HUES6 (cell line): ENCODE results near the gene ZNF738.
"Not testable (repeated sequence)": the region's sequence is repeated elsewhere in the genome, so short reads cannot be mapped to it uniquely, and the experiment has no call there.

Experiments used
- H3K27ac ChIP-seq: 2 replicates; pipeline ENCODE4 v1.7.0; 2013; ENCODE audit warnings: low read depth, mild to moderate bottlenecking, low read length, inconsistent platforms
- H3K27me3 ChIP-seq: 2 replicates; pipeline ENCODE4 v1.6.1; 2013; ENCODE audit warnings: low read length; ENCODE audit not compliant: control insufficient read depth, insufficient read depth
- H3K36me3 ChIP-seq: 2 replicates; pipeline ENCODE4 v1.6.1; 2013; ENCODE audit warnings: low read length; ENCODE audit not compliant: control insufficient read depth, insufficient read depth
- H3K4me1 ChIP-seq: 2 replicates; pipeline ENCODE4 v1.6.1; 2013; ENCODE audit warnings: low read length; ENCODE audit not compliant: control insufficient read depth, insufficient read depth
- H3K4me3 ChIP-seq: 2 replicates; pipeline ENCODE4 v1.5.1; 2013; ENCODE audit warnings: low read depth, low read length
- H3K9ac ChIP-seq: one replicate; pipeline ENCODE4 v1.6.1; 2013; ENCODE audit warnings: mild to moderate bottlenecking, low read length
- H3K9me3 ChIP-seq: 2 replicates; pipeline ENCODE4 v1.6.1; 2013; ENCODE audit warnings: low read depth, low read length; ENCODE audit not compliant: control insufficient read depth, insufficient read depth

ZNF738 gene

DNA sequence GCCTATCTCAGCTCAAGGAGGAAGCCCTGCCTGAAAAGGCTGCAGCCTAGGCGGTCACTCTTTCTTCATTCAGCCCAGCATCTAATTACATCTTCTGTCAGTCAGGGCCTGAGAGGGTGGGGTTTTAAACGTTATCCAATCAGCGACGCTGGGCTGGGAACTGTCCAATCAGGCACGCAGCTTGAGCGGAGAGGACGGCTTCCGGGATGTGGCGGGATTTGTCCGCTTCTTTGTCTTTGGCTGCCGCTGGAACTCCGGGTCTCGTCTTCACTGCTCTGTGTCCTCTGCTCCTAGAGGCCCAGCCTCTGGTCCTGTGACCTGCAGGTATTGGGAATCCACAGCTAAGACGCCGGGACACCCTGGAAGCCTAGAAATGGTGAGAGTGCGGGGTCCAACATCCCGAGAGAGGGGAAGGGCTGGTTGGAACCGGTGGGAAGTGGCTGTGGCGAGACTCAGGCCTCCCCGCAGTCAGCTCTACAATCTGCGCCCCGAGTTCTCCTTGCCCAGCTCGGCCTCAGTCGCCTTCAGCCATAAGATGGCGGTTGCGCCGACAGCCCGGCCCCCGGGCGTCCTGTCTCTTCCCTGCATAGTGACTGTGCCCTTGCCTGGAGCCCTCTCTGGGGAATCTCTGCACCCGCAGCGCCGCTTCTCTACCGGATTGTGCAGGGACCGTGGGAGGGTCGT, at the start of gene ZNF738:
TSS of gene ZNF738 (plus strand) at position 233 of the 684 bp plus-strand sequence. CDS start at position 374, 141 bp downstream.
- Histone ChIP-seq H3K9ac (peak within 1 kb of the TSS; percentile 99), H3K36me3 (peaks cover 34% of the 10 kb centered on the region), H3K9me3 (peaks cover 8% of the 10 kb centered on the region; the same call in 1 of the 2 replicates), H3K27ac (peak within 1 kb of the TSS; percentile 88), H3K4me3 (peak within 1 kb of the TSS; percentile 94), H3K4me1 (no peaks in the 10 kb centered on the region), H3K27me3 (no peaks in the 10 kb centered on the region)

DNA sequence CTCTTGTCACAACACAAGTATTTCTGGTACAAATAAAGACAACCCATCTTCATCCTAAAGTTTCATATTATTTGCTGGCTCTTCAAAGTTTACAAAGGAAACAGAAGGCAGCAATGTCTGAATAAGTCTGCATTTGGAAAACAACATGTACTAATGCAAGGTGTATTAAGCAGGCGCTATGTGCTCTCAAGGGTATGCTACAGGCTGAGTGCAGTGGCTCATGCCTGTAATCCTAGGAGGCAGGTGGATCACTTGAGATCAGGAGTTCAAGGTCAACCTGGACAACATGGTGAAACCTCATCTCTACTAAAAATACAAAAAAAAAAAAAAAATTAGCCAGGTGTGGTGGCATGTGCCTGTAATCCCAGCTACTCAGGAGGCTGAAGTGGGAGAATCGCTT, 46.0 kb upstream of the ZNF738 start:
- H3K36me3 ChIP-seq: peaks cover 32% of the 10 kb centered on the region
- not testable (repeated sequence) for H3K9ac ChIP-seq, H3K4me3 ChIP-seq, H3K4me1 ChIP-seq, H3K27me3 ChIP-seq, H3K27ac ChIP-seq, H3K9me3 ChIP-seq

DNA sequence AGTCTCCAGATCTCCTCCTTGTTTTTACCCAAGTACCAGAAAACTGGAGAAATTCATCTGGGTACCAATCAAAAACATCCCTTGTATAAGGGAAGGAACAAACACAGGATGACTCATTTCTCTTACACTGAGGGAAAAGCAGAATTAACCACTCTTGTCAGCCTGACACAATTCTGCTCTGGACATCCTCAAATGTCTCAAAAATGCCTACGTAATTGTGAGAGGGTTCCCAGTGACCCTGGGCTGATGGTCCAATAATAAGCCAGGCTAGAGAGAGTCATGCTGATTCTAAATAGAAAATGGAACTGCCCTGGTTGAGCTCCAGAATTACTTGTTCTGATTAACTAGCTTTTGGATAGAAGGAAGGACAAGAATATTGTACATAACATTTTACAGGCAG, 44.1 kb upstream of the ZNF738 start:
- Histone ChIP-seq H3K27ac (no peak overlapping the region), H3K9me3 (peaks cover 5% of the 10 kb centered on the region; the same call in 1 of the 2 replicates), H3K36me3 (peaks cover 21% of the 10 kb centered on the region)

DNA sequence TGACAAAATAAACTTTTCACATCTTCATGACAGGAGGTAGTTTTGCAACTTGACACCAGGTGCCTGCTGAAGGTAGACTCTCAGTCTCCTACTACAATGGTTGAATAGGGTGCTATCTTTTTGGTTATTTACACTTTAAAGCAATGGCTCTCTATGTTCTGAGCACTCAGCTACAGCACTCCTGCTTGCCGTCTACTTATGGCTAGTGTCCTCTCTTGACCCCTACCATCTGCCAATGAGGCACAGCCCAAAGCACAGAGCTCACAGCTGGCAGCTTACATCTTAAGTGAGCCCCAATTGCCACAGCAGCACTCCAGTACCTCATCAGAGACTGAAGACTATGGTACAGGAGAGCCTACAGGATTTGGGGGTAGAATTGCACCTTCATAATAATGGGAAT, 41.0 kb upstream of the ZNF738 start:
- peaks cover 9% of the 10 kb centered on the region for H3K36me3 ChIP-seq
- peaks cover 5% of the 10 kb centered on the region; the same call in 1 of the 2 replicates for H3K9me3 ChIP-seq

More for the DNA sequence above, 44.1 kb upstream of the ZNF738 start:
- Histone ChIP-seq H3K27me3 (no peaks in the 10 kb centered on the region), H3K4me3 (no peak overlapping the region), H3K9ac (no peak overlapping the region), H3K4me1 (no peaks in the 10 kb centered on the region; the same call in 1 of the 2 replicates)

DNA sequence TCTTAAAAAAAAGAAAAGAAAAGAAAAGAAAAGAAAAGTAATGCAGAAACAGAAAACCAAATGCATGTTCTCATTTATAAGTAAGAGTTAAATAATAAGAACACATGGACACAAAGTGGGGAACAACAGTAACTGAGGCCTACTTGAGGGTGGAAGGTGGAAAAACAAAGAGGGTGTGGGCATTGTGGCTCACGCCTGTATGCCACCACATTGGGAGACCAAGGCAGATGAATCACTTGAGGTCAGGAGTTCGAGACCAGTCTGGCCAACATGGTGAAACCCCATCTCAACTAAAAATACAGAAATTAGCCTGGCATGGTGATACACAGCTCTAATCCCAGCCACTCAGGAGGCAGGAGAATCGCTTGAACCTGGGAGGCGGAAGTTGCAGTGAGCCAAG, 37.7 kb upstream of the ZNF738 start:
- no peaks in the 10 kb centered on the region for H3K27me3 ChIP-seq
- peaks cover 13% of the 10 kb centered on the region for H3K36me3 ChIP-seq
- H3K4me3 ChIP-seq: no peak overlapping the region
- peaks cover 14% of the 10 kb centered on the region for H3K9me3 ChIP-seq
- H3K27ac ChIP-seq: no peak overlapping the region
- H3K4me1 ChIP-seq: no peaks in the 10 kb centered on the region; the same call in 1 of the 2 replicates
- no peak overlapping the region for H3K9ac ChIP-seq

More for the DNA sequence above, 41.0 kb upstream of the ZNF738 start:
- Histone ChIP-seq H3K4me3 (no peak overlapping the region), H3K27me3 (no peaks in the 10 kb centered on the region), H3K27ac (no peak overlapping the region), H3K4me1 (no peaks in the 10 kb centered on the region; the same call in 1 of the 2 replicates), H3K9ac (no peak overlapping the region)

DNA sequence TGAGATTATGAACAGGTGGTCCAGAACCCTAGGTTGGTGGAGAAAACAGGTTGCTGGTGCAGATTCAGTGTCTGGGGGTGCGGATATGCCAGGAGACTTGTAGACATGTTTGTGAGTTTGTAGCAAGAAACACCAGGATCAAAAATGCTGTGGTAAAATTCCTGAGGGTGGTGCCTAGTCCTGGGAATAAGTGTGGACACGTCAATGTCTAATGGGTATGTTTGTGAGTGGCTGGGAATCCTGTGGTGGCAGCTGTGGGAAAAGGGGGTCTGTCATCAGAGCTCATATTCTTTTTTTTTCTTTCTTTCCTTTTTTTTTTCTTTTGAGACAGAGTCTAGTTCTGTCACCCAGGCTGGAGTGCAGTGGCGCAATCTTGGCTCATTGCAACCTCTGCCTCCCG, 36.8 kb upstream of the ZNF738 start:
- Histone ChIP-seq H3K27ac (no peak overlapping the region), H3K4me1 (no peaks in the 10 kb centered on the region; the same call in 1 of the 2 replicates), H3K9ac (no peak overlapping the region), H3K9me3 (peaks cover 18% of the 10 kb centered on the region), H3K36me3 (peaks cover 19% of the 10 kb centered on the region), H3K27me3 (no peaks in the 10 kb centered on the region), H3K4me3 (no peak overlapping the region)

DNA sequence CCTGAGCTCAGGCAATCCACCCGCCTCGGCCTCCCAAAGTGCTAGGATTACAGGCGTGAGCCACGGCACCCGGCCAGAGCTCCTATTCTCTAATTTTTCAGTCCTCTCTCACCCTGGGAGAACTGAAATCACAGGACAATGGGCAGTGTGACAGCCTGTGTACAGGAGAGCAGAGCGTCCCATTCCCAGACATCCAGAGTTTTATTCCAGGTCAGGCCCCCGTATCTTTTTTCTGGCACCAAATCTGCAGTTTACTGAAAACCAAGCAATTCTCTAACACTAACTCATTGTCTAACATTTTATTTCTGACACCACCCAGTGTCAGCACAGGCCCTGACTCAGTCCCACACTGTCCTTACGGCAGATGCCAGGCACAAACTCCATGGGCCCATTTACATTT, 36.3 kb upstream of the ZNF738 start:
- Histone ChIP-seq H3K36me3 (peaks cover 20% of the 10 kb centered on the region), H3K27ac (no peak overlapping the region), H3K9ac (no peak overlapping the region), H3K4me1 (no peaks in the 10 kb centered on the region; the same call in 1 of the 2 replicates), H3K9me3 (peaks cover 20% of the 10 kb centered on the region), H3K27me3 (no peaks in the 10 kb centered on the region), H3K4me3 (no peak overlapping the region)

DNA sequence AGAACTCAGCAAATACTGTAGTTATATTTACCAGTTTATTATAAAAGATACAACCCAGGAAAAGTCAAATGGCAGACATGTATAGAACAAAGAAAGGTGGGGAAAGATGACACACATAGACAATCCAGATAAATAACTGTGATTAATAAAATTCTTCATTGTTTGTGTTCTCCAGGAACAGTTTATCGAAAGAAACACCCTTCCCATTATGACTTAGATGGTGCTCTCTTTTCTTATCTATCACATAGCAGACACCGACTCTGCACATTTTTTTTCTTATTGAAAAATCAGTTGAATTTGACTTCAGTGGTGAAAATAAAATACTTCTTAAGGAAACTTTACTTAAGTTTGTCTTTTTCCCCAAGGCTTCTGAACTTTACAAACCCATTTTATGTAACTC, 35.8 kb upstream of the ZNF738 start:
- peaks cover 19% of the 10 kb centered on the region for H3K36me3 ChIP-seq
- no peak overlapping the region for H3K4me3 ChIP-seq
- no peak overlapping the region for H3K9ac ChIP-seq
- H3K4me1 ChIP-seq: no peaks in the 10 kb centered on the region; the same call in 1 of the 2 replicates
- H3K27me3 ChIP-seq: no peaks in the 10 kb centered on the region
- no peak overlapping the region for H3K27ac ChIP-seq
- peaks cover 16% of the 10 kb centered on the region for H3K9me3 ChIP-seq

DNA sequence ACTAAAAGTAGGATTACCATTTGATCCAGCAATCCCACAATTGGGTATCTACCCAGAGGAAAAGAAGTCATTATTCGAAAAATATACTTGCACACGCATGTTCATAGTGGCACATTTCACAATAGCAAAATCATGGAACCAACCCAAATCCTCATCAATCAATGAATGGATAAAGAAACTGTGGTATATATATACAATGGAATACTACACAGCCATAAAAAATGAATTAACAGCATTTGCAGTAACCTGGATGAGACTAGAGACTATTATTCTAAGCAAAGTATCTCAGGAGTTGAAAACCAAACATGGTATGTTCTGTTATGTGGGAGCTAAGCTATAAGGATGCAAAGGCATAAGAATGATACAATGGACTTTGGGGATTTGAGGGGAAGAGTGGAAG, 32.6 kb upstream of the ZNF738 start:
- Histone ChIP-seq H3K9ac (no peak overlapping the region), H3K27ac (no peak overlapping the region), H3K27me3 (no peaks in the 10 kb centered on the region), H3K36me3 (peaks cover 19% of the 10 kb centered on the region), H3K4me3 (no peak overlapping the region), H3K4me1 (no peaks in the 10 kb centered on the region; the same call in 1 of the 2 replicates), H3K9me3 (peaks cover 16% of the 10 kb centered on the region)

DNA sequence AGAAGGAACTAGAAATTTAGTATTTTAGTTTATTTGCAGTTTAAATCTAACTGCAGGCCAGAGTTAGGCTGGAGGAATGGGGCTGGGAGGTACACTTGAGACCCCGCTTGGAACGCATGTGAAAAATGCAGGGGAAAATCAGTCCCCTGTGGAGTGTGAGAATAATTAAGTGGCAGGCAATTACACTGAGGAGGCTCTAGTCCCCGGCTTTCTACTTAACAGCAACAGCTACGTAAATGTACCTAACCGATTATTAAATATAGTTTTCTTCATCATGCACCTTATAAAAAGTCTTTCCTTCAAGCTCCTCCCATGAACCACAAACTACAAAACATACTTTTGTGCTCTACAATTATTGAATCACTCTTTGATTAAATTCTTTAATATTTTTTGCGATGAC, 30.4 kb upstream of the ZNF738 start:
- peaks cover 19% of the 10 kb centered on the region for H3K36me3 ChIP-seq
- H3K27ac ChIP-seq: peak overlapping the region; percentile 86

DNA sequence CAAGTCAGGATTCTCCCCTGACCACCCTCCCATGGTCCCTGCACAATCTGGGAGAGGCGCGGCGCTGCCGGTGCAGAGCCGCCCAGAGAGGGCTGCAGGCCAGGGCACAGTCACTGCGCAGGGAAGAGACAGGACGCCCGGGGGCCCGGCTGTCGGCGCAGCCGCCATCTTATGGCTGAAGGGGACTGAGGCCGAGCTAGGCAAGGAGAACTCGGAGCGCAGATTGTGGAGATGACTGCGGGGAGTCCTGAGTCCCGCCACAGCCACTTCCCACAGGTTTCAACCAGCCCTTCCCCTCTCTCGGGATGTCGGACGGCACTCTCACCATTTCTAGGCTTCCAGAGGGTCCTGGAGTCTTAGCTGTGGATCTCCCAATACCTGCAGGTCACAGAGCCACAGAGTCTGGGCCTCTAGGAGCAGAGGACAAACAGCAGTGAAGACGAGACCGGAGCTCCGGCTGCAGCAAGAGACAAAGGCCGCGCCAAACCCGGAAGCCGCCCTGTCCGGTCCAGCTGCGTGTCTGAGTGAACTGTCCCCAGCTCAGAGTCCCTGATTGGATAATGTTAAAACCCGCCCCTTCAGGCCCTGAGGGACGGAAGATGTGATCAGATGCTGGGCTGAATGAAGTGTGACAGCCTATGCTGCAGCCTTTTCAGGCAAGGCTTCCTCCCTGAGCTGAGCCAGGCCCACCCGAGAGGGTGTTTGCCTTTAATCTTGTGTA, 29.8 kb upstream of the ZNF738 start, which contains the start of gene ZNF708:
TSS of gene ZNF708 (minus strand) at position 526 of the 721 bp plus-strand sequence. CDS start at position 328, 198 bp downstream.
- Histone ChIP-seq H3K27me3 (no peaks in the 10 kb centered on the region), H3K36me3 (peaks cover 19% of the 10 kb centered on the region), H3K4me1 (no peaks in the 10 kb centered on the region), H3K27ac (peak within 1 kb of the TSS; percentile 86), H3K4me3 (peak within 1 kb of the TSS; percentile 93), H3K9ac (peak within 1 kb of the TSS; percentile 98), H3K9me3 (peaks cover 27% of the 10 kb centered on the region)

More for the DNA sequence above, 30.4 kb upstream of the ZNF738 start:
- Histone ChIP-seq H3K4me1 (no peaks in the 10 kb centered on the region; the same call in 1 of the 2 replicates), H3K9ac (peak overlapping the region; percentile 98), H3K9me3 (peaks cover 23% of the 10 kb centered on the region), H3K27me3 (no peaks in the 10 kb centered on the region), H3K4me3 (peak overlapping the region; percentile 93)
